ENCODE results near the gene CHI3L1. TPM values are rescaled to one million over a fixed set of nuclear protein-coding genes. Genes with fewer than 3 reads are reported as not detected.

The CHI3L1 gene
- total RNA-seq, 1 donor from 2014 or later, result not detected

GRCh38 chr1:203201516-203202205 lies 15.2 kb upstream of the CHI3L1 start:
- intact Hi-C loops (cut with micrococcal nuclease), result no loop called here
- no peak overlapping the region for H3K4me3 Mint-ChIP-seq (ENCODE audit: low read depth)

GRCh38 chr1:203200916-203201315 lies 14.4 kb upstream of the CHI3L1 start:
- H3K36me3 Mint-ChIP-seq (ENCODE audit: low read depth), result no peaks in the 10 kb centered on the region
- H3K27me3 Mint-ChIP-seq (ENCODE audit: low read depth), result peaks cover 22% of the 10 kb centered on the region
- H3K9me3 Mint-ChIP-seq, result no peaks in the 10 kb centered on the region
- intact Hi-C loops (cut with micrococcal nuclease), result no loop called here
- H3K4me3 Mint-ChIP-seq (ENCODE audit: low read depth), result no peak overlapping the region
- no peak for DNase-seq (ENCODE audit: low spot score)
- H3K27ac Mint-ChIP-seq, result no peak overlapping the region
- H3K4me1 Mint-ChIP-seq (ENCODE audit: low read depth), result no peaks in the 10 kb centered on the region

More at GRCh38 chr1:203201516-203202205, 15.2 kb upstream of the CHI3L1 start:
- DNase-seq (ENCODE audit: low spot score), result no peak
- Mint-ChIP-seq H3K36me3 (ENCODE audit: low read depth) (no peaks in the 10 kb centered on the region), H3K9me3 (no peaks in the 10 kb centered on the region), H3K27me3 (ENCODE audit: low read depth) (peaks cover 22% of the 10 kb centered on the region), H3K4me1 (ENCODE audit: low read depth) (no peaks in the 10 kb centered on the region), H3K27ac (no peak overlapping the region)

GRCh38 chr1:203199816-203200571 lies 13.5 kb upstream of the CHI3L1 start:
- Mint-ChIP-seq H3K27ac (no peak overlapping the region), H3K9me3 (no peaks in the 10 kb centered on the region), H3K4me3 (ENCODE audit: low read depth) (no peak overlapping the region), H3K4me1 (ENCODE audit: low read depth) (no peaks in the 10 kb centered on the region), H3K36me3 (ENCODE audit: low read depth) (no peaks in the 10 kb centered on the region), H3K27me3 (ENCODE audit: low read depth) (peaks cover 22% of the 10 kb centered on the region)
- no peak for DNase-seq (ENCODE audit: low spot score)
- intact Hi-C loops (cut with micrococcal nuclease), result no loop called here

GRCh38 chr1:203199481-203199815 lies 12.9 kb upstream of the CHI3L1 start:
- no peak overlapping the region for H3K27ac Mint-ChIP-seq
- H3K9me3 Mint-ChIP-seq, result no peaks in the 10 kb centered on the region
- H3K27me3 Mint-ChIP-seq (ENCODE audit: low read depth), result peaks cover 21% of the 10 kb centered on the region
- no peak overlapping the region for H3K4me3 Mint-ChIP-seq (ENCODE audit: low read depth)
- no peaks in the 10 kb centered on the region for H3K4me1 Mint-ChIP-seq (ENCODE audit: low read depth)
- DNase-seq (ENCODE audit: low spot score), result no peak
- intact Hi-C loops (cut with micrococcal nuclease), result no loop called here
- H3K36me3 Mint-ChIP-seq (ENCODE audit: low read depth), result no peaks in the 10 kb centered on the region

- Mint-ChIP-seq H3K36me3 (ENCODE audit: low read depth) (no peaks in the 10 kb centered on the region), H3K4me3 (ENCODE audit: low read depth) (no peak overlapping the region), H3K27me3 (ENCODE audit: low read depth) (peaks cover 19% of the 10 kb centered on the region), H3K9me3 (no peaks in the 10 kb centered on the region), H3K27ac (no peak overlapping the region), H3K4me1 (ENCODE audit: low read depth) (no peaks in the 10 kb centered on the region)
- no peak for DNase-seq (ENCODE audit: low spot score)
- intact Hi-C loops (cut with micrococcal nuclease), result no loop called here
Measured at GRCh38 chr1:203199002-203199401, 12.5 kb upstream of the CHI3L1 start.

GRCh38 chr1:203197625-203198024 lies 11.1 kb upstream of the CHI3L1 start:
- Mint-ChIP-seq H3K36me3 (ENCODE audit: low read depth) (no peaks in the 10 kb centered on the region), H3K4me3 (ENCODE audit: low read depth) (no peak overlapping the region), H3K4me1 (ENCODE audit: low read depth) (no peaks in the 10 kb centered on the region), H3K9me3 (no peaks in the 10 kb centered on the region), H3K27me3 (ENCODE audit: low read depth) (peaks cover 12% of the 10 kb centered on the region), H3K27ac (no peak overlapping the region)
- intact Hi-C loops (cut with micrococcal nuclease), result no loop called here
- no peak for DNase-seq (ENCODE audit: low spot score)

DNA sequence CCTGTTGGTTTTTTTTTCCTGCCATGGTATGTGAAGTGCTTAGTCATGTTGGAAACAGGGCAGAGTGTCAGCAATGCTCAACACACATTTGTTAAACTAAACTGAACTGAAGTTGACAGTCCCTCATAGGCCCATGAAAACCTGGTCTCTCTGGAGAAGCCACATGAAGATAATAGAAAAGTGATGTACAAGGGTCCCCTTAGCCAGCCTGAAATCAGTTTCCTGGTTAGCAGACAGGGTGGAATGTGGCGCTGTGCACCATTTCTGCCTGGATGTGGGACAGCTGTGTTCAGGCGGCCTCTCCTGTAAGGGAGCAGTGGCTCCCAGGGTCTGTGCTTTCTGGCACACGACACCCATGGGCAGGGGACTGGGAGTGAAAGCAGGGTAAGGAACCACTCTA lies 9.9 kb upstream of the CHI3L1 start:
- H3K9me3 Mint-ChIP-seq, result no peaks in the 10 kb centered on the region
- no peak for DNase-seq (ENCODE audit: low spot score)
- H3K4me3 Mint-ChIP-seq (ENCODE audit: low read depth), result no peak overlapping the region
- peaks cover 15% of the 10 kb centered on the region for H3K27me3 Mint-ChIP-seq (ENCODE audit: low read depth)
- intact Hi-C loops (cut with micrococcal nuclease), result no loop called here
- H3K27ac Mint-ChIP-seq, result no peak overlapping the region
- no peaks in the 10 kb centered on the region for H3K36me3 Mint-ChIP-seq (ENCODE audit: low read depth)
- no peaks in the 10 kb centered on the region for H3K4me1 Mint-ChIP-seq (ENCODE audit: low read depth)

DNA sequence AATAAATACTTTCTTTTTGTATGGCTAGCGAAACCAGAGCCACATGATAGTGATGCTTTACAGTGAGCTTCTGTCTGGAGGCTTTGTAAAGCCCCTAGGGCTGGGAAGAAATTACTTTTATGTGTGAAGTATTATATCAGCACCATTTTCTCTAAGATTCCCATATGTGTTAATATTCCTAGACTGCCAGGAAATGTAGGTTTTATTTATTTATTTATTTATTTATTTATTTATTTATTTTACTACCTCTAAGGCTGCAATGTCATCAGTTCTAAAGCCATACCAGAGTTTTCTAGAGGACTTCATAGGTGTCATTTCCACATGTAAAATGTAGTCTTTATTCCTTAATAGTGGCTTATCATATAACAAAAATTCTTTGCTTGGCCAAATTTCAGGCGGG lies 4.4 kb upstream of the CHI3L1 start:
- Mint-ChIP-seq H3K27me3 (ENCODE audit: low read depth) (peaks cover 22% of the 10 kb centered on the region), H3K4me3 (ENCODE audit: low read depth) (no peak overlapping the region), H3K36me3 (ENCODE audit: low read depth) (no peaks in the 10 kb centered on the region), H3K27ac (no peak overlapping the region), H3K4me1 (ENCODE audit: low read depth) (no peaks in the 10 kb centered on the region), H3K9me3 (no peaks in the 10 kb centered on the region)
- DNase-seq (ENCODE audit: low spot score), result no peak
- intact Hi-C loops (cut with micrococcal nuclease), result no loop called here

DNA sequence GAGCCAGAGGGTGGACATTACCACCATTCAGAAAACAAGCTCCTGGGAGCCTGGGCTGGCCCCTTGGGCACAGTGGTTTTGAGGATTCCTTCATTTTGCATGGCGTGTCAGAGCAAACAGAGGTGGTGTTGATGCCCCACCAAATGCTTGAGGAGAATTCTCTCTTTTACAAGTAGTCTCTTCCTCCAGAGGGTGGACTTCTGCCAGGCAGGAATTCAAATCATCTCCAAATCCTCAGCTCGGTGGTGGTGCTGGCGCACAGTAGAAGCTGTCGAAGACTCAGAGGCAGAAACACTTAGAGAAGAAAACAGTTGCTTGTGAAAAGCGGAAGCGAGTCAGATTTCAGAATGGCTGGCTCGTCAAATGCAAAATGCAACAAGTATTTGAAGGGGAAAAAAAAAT lies 3.4 kb upstream of the CHI3L1 start:
- Mint-ChIP-seq H3K27me3 (ENCODE audit: low read depth) (peaks cover 22% of the 10 kb centered on the region), H3K27ac (no peak overlapping the region), H3K4me3 (ENCODE audit: low read depth) (no peak overlapping the region), H3K9me3 (no peaks in the 10 kb centered on the region), H3K36me3 (ENCODE audit: low read depth) (no peaks in the 10 kb centered on the region), H3K4me1 (ENCODE audit: low read depth) (no peaks in the 10 kb centered on the region)
- DNase-seq (ENCODE audit: low spot score), result no peak
- intact Hi-C loops (cut with micrococcal nuclease), result no loop called here

- DNase-seq (ENCODE audit: low spot score), result no peak
- Mint-ChIP-seq H3K4me3 (ENCODE audit: low read depth) (no peak overlapping the region), H3K9me3 (no peaks in the 10 kb centered on the region), H3K4me1 (ENCODE audit: low read depth) (no peaks in the 10 kb centered on the region), H3K27me3 (ENCODE audit: low read depth) (peaks cover 22% of the 10 kb centered on the region), H3K36me3 (ENCODE audit: low read depth) (no peaks in the 10 kb centered on the region), H3K27ac (no peak overlapping the region)
- intact Hi-C loops (cut with micrococcal nuclease), result no loop called here
Measured at GRCh38 chr1:203188686-203189232, 2.3 kb upstream of the CHI3L1 start.

GRCh38 chr1:203187689-203188264 lies 1.3 kb upstream of the CHI3L1 start:
- H3K36me3 Mint-ChIP-seq (ENCODE audit: low read depth), result no peaks in the 10 kb centered on the region
- peaks cover 22% of the 10 kb centered on the region for H3K27me3 Mint-ChIP-seq (ENCODE audit: low read depth)
- H3K4me1 Mint-ChIP-seq (ENCODE audit: low read depth), result no peaks in the 10 kb centered on the region
- no peaks in the 10 kb centered on the region for H3K9me3 Mint-ChIP-seq
- no peak overlapping the region for H3K4me3 Mint-ChIP-seq (ENCODE audit: low read depth)
- no peak overlapping the region for H3K27ac Mint-ChIP-seq
- no peak for DNase-seq (ENCODE audit: low spot score)
- intact Hi-C loops (cut with micrococcal nuclease), result no loop called here

DNA sequence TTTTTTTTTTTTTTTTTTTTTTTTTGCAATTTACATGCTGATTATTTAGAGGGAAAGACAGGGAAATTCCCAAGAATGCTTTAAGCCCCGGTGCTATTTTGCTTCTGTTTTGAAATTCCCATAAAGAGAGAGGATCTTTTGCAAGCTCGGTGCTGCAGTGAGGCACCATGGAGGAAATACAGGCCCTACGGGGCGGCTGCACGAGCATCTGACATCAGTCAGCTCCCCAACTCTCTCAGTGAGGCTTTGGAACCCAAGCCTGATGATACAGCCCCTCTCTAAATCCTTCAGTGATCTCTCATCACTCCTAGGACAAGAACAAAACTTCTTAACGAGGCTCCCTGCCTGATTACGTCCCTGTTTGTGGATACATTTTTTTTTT lies 791 bp upstream of the CHI3L1 start:
- Mint-ChIP-seq H3K36me3 (ENCODE audit: low read depth) (no peaks in the 10 kb centered on the region), H3K9me3 (no peaks in the 10 kb centered on the region), H3K27ac (no peak overlapping the region), H3K4me3 (ENCODE audit: low read depth) (no peak overlapping the region), H3K4me1 (ENCODE audit: low read depth) (no peaks in the 10 kb centered on the region), H3K27me3 (ENCODE audit: low read depth) (peaks cover 22% of the 10 kb centered on the region)
- intact Hi-C loops (cut with micrococcal nuclease), result no loop called here
- no peak for DNase-seq (ENCODE audit: low spot score)

- H3K36me3 Mint-ChIP-seq (ENCODE audit: low read depth), result no peaks in the 10 kb centered on the region
- no peak for DNase-seq (ENCODE audit: low spot score)
- no peaks in the 10 kb centered on the region for H3K9me3 Mint-ChIP-seq
- intact Hi-C loops (cut with micrococcal nuclease), result no loop called here
- H3K4me1 Mint-ChIP-seq (ENCODE audit: low read depth), result no peaks in the 10 kb centered on the region
- peaks cover 19% of the 10 kb centered on the region for H3K27me3 Mint-ChIP-seq (ENCODE audit: low read depth)
- no peak overlapping the region for H3K27ac Mint-ChIP-seq
- H3K4me3 Mint-ChIP-seq (ENCODE audit: low read depth), result no peak overlapping the region
Measured at GRCh38 chr1:203186091-203186445, 436 bp downstream of the CHI3L1 start.

Data from activated T-helper 2 cell treated with anti-CD3 and anti-CD28 coated beads, Interferon-gamma antibody, Interleukin-2, Interleukin-4, amounts not matched to agents 10 μg/mL and 5 μg/mL and 100 μg/mL, durations not matched to agents 14 hours and 24 hours and 36 hours (primary cell).